ENCODE results near the gene TBC1D24.

TBC1D24 gene

GRCh38 chr16:2518823-2519710 is 44.1 kb downstream of the TBC1D24 start:
- DNase-seq (ENCODE audit: low spot score): no peak
- in situ Hi-C loops (cut with MboI; ENCODE audit: low sequenced_read_pairs, unreplicated experiment): no loop called here
- TF ChIP-seq CTCF (IDR thresholded peaks at IDR 0.05; ENCODE audit: borderline replicate concordance, control extremely low read depth, extremely low read depth, insufficient read depth, missing control alignments): no peak

GRCh38 chr16:2519711-2520080 is 44.8 kb downstream of the TBC1D24 start:
- no peak for DNase-seq (ENCODE audit: low spot score)
- in situ Hi-C loops (cut with MboI; ENCODE audit: low sequenced_read_pairs, unreplicated experiment): no loop called here
- TF ChIP-seq CTCF (IDR thresholded peaks at IDR 0.05; ENCODE audit: borderline replicate concordance, control extremely low read depth, extremely low read depth, insufficient read depth, missing control alignments): no peak

GRCh38 chr16:2520097-2520783 is 45.3 kb downstream of the TBC1D24 start, which contains the start of gene AMDHD2:
Gene AMDHD2 (plus strand): TSS chr16:2520371. CDS start chr16:2520459, 88 bp downstream.
- in situ Hi-C loops (cut with MboI; ENCODE audit: low sequenced_read_pairs, unreplicated experiment): no loop called here
- TF ChIP-seq CTCF (IDR thresholded peaks at IDR 0.05; ENCODE audit: borderline replicate concordance, control extremely low read depth, extremely low read depth, insufficient read depth, missing control alignments): peak; percentile 5
- DNase-seq (ENCODE audit: low spot score): peak; percentile 97

GRCh38 chr16:2520784-2521531 is 46.0 kb downstream of the TBC1D24 start:
- DNase-seq (ENCODE audit: low spot score): peak; percentile 70
- in situ Hi-C loops (cut with MboI; ENCODE audit: low sequenced_read_pairs, unreplicated experiment): no loop called here
- TF ChIP-seq CTCF (IDR thresholded peaks at IDR 0.05; ENCODE audit: borderline replicate concordance, control extremely low read depth, extremely low read depth, insufficient read depth, missing control alignments): no peak

- no peak for TF ChIP-seq CTCF (IDR thresholded peaks at IDR 0.05; ENCODE audit: borderline replicate concordance, control extremely low read depth, extremely low read depth, insufficient read depth, missing control alignments)
- in situ Hi-C loops (cut with MboI; ENCODE audit: low sequenced_read_pairs, unreplicated experiment): no loop called here
- DNase-seq (ENCODE audit: low spot score): no peak
Observed at GRCh38 chr16:2523801-2524231, 48.9 kb downstream of the TBC1D24 start.

- DNase-seq (ENCODE audit: low spot score): no peak
- in situ Hi-C loops (cut with MboI; ENCODE audit: low sequenced_read_pairs, unreplicated experiment): no loop called here
- TF ChIP-seq CTCF (IDR thresholded peaks at IDR 0.05; ENCODE audit: borderline replicate concordance, control extremely low read depth, extremely low read depth, insufficient read depth, missing control alignments): no peak
Observed at GRCh38 chr16:2524339-2524938, 49.5 kb downstream of the TBC1D24 start.

Measured in GM13976 (cell line).